Measurements from ENCODE around the gene AKAP8L. TPM values are rescaled to one million over a fixed set of nuclear protein-coding genes. Genes with fewer than 3 reads are reported as not detected.

Gene AKAP8L
- total RNA-seq, 1 experiment from 2014 or later: 123 TPM

- H3K23ac ChIP-seq (ENCODE audit: insufficient read length, low read depth, low read length): no peak overlapping the region
- no peaks in the 10 kb centered on the region for H3K79me2 ChIP-seq (ENCODE audit: insufficient read depth, low read length)
- no peak overlapping the region for H3T11ph ChIP-seq (ENCODE audit: low read length)
- H4K5ac ChIP-seq (ENCODE audit: insufficient read length, low read depth, low read length): no peak overlapping the region
- H3K4me2 ChIP-seq (ENCODE audit: insufficient read depth, insufficient read length, low read length): peak overlapping the region; percentile 82
- no peaks in the 10 kb centered on the region; the same call in 1 of the 2 replicates for H3K4me1 ChIP-seq (ENCODE audit: insufficient read depth, low read length)
- Mint-ChIP-seq H3K4me1 (peaks cover 9 to 26% of the 10 kb centered on the region in 2 experiments), H3K36me3 (ENCODE audit: insufficient read depth in 1 of 3, low read depth in 3 of 3) (no peaks in the 10 kb centered on the region), H3K9me3 (peaks cover 0 to 2% of the 10 kb centered on the region in 2 experiments; a peak in 3 of 5 replicates), H3K27ac (0 out of 7 replicates have a peak overlapping the region, but pooled peaks of 2 of the 3 experiments have one; percentile 27 to 78), H3K27me3 (ENCODE audit: low read depth) (peaks cover 50% of the 10 kb centered on the region), H3K4me3 (peak overlapping the region; percentile 52 to 82)
- peaks cover 28% of the 10 kb centered on the region for H3K23me2 ChIP-seq (ENCODE audit: insufficient read length, low read depth, low read length, poor library complexity, severe bottlenecking)
- H4K91ac ChIP-seq (ENCODE audit: insufficient read length, low read depth, low read length): no peak overlapping the region
- H3K27me3 ChIP-seq (ENCODE audit: insufficient read depth, low read length): peaks cover 2% of the 10 kb centered on the region; the same call in 1 of the 2 replicates
- H3K14ac ChIP-seq (ENCODE audit: insufficient read depth, low read length): no peak overlapping the region; the same call in 1 of the 2 replicates
- H3K79me1 ChIP-seq (ENCODE audit: insufficient read depth, low read depth, low read length, poor library complexity, severe bottlenecking): no peaks in the 10 kb centered on the region
- no peak overlapping the region for H3K4ac ChIP-seq (ENCODE audit: low read depth, low read length)
- H3K9ac ChIP-seq (ENCODE audit: extremely low read depth, insufficient read length, low read length): no peak overlapping the region
- no peak overlapping the region for H2BK5ac ChIP-seq (ENCODE audit: insufficient read length, low read length)
- H2BK15ac ChIP-seq (ENCODE audit: low read depth, low read length): peak overlapping the region; percentile 1; the same call in 1 of the 2 replicates
- H2BK12ac ChIP-seq (ENCODE audit: insufficient read length, low read depth, low read length): no peak overlapping the region
- H3K18ac ChIP-seq (ENCODE audit: insufficient read length, low read depth, low read length): peak overlapping the region; percentile 70
- no peak overlapping the region for H2AK5ac ChIP-seq (ENCODE audit: insufficient read length, low read length)
- no CpG with 5 or more reads among the region's 37 CpGs for WGBS (ENCODE audit: extremely low coverage, insufficient read length, low lambda C conversion rate)
- no peak for TF ChIP-seq CTCF (conservative IDR thresholded peaks at IDR 0.05)
- DNase-seq: peak; percentile 99
- H2BK120ac ChIP-seq (ENCODE audit: low read depth, low read length, poor library complexity, severe bottlenecking): no peak overlapping the region
- H3K27ac ChIP-seq (ENCODE audit: insufficient read length, low read depth, low read length): no peak overlapping the region
- no peak overlapping the region for H2AFZ ChIP-seq (ENCODE audit: low read length)
- H2BK20ac ChIP-seq (ENCODE audit: low read depth, low read length, poor library complexity, severe bottlenecking): no peak overlapping the region
- no peaks in the 10 kb centered on the region for H3K9me3 ChIP-seq (ENCODE audit: control insufficient read depth, low read depth, low read length)
- H3K56ac ChIP-seq (ENCODE audit: insufficient read length, low read depth, low read length): no peak overlapping the region
- no peaks in the 10 kb centered on the region for H4K20me1 ChIP-seq (ENCODE audit: control insufficient read depth, insufficient read depth, insufficient read length)
- no peak overlapping the region for H4K8ac ChIP-seq (replicated peaks; ENCODE audit: insufficient read length, low read depth, low read length)
These were observed 33.6 kb upstream of the AKAP8L start for GRCh38 chr19:15452111-15453047.
